Panc1 (cell line): ENCODE results near the gene STAB2. TPM values are rescaled to one million over a fixed set of nuclear protein-coding genes. Genes with fewer than 3 reads are reported as not detected.

ENCODE experiments used
- ATAC-seq: fragments of 200-7000 bp; cut with Tn5 transposase; 2 replicates; pipeline ENCODE4 v1.9.1; 2020; ENCODE audit warnings: mild to moderate bottlenecking, moderate library complexity
- BruUV-seq: library from RNA; stranded (reverse); fragments of 400-500 nt; replicated peaks from 2 replicates; lab custom pipeline; 2021; lab: Mats Ljungman, UMichigan
- CTCF ChIA-PET: fragments of 300-600 bp; sonication (Branson Sonifier 250); formaldehyde crosslinking; loops from one replicate; lab custom pipeline; 2022; ENCODE audit warnings: antibody characterized with exemption; lab: Charles Lee
- POLR2A ChIA-PET: fragments of 300-600 bp; sonication (Branson Sonifier 250); formaldehyde crosslinking; loops from one replicate; lab custom pipeline; 2022; ENCODE audit warnings: antibody characterized with exemption; lab: Charles Lee
- DNase-seq: peaks from one replicate; pipeline ENCODE4 v3.0.0-alpha.2; 2010; ENCODE audit warnings: low read depth, low spot score
- H3K27ac ChIP-seq: 2 replicates; pipeline ENCODE4 v1.5.1; 2011; ENCODE audit warnings: mild to moderate bottlenecking, low read length, inconsistent platforms
- H3K27me3 ChIP-seq: fragments of 200-500 bp; sonication (Bioruptor generic); 2 replicates; pipeline ENCODE4 v1.6.0; 2014; ENCODE audit warnings: low read length, inconsistent platforms; ENCODE audit not compliant: control insufficient read depth, insufficient read depth
- H3K36me3 ChIP-seq: fragments of 200-500 bp; sonication (Bioruptor generic); 2 replicates; pipeline ENCODE4 v1.5.1; 2014; ENCODE audit warnings: inconsistent platforms, mild to moderate bottlenecking, low read length, moderate library complexity; ENCODE audit not compliant: control insufficient read depth, insufficient read depth
- H3K4me1 ChIP-seq: 2 replicates; pipeline ENCODE4 v1.5.1; 2011; ENCODE audit warnings: inconsistent platforms, mild to moderate bottlenecking, low read length, moderate library complexity; ENCODE audit not compliant: control insufficient read depth, insufficient read depth
- H3K4me3 ChIP-seq, 2 experiments: 2 replicates each; pipeline ENCODE4 v1.5.1; 2011 to 2012; ENCODE audit warnings: low read depth in 2 of 2, low read length in 2 of 2, mild to moderate bottlenecking in 2 of 2, inconsistent platforms in 1 of 2, moderate library complexity in 1 of 2
- H3K9me3 ChIP-seq: fragments of 200-500 bp; sonication (Bioruptor generic); 2 replicates; pipeline ENCODE4 v1.5.1; 2014; ENCODE audit warnings: low read depth, mild to moderate bottlenecking, inconsistent platforms, low read length, moderate library complexity; ENCODE audit not compliant: control insufficient read depth, insufficient read depth
- CTCF ChIP-seq: fragments of 450-650 bp; IDR thresholded peaks from 2 replicates; pipeline ENCODE4 v1.5.1; 2017; ENCODE audit warnings: mild to moderate bottlenecking
- POLR2AphosphoS5 ChIP-seq: IDR thresholded peaks from 2 replicates; pipeline ENCODE4 v1.6.1; 2012; ENCODE audit warnings: mild to moderate bottlenecking, low read depth, low read length, moderate library complexity
- REST ChIP-seq, 2 experiments: IDR thresholded peaks; 2 replicates each; pipeline ENCODE4 v1.6.1; 2011 to 2012; ENCODE audit warnings: low read depth in 2 of 2, control low read depth in 1 of 2, low read length in 1 of 2, mild to moderate bottlenecking in 1 of 2, moderate library complexity in 1 of 2; ENCODE audit not compliant: insufficient read depth in 1 of 2
- SIN3A ChIP-seq: IDR thresholded peaks from 2 replicates; pipeline ENCODE4 v1.6.1; 2012; ENCODE audit warnings: low read depth, mild to moderate bottlenecking, low read length, moderate library complexity, borderline replicate concordance; ENCODE audit not compliant: insufficient read depth
- TCF7L2 ChIP-seq: IDR thresholded peaks from 2 replicates; pipeline ENCODE4 v1.6.1; 2011; ENCODE audit warnings: mild to moderate bottlenecking, low read depth, low read length, inconsistent platforms
- in situ Hi-C: cut with HindIII; loops from 2 replicates; pipeline ENCODE4 v1.10.0; 2016; ENCODE audit warnings: low sequenced_read_pairs, low pct_unique_long_range_greater_than_20kb
- intact Hi-C: fragments of 100-400 bp; cut with micrococcal nuclease; formaldehyde crosslinking; loops from one replicate; pipeline ENCODE4 v1.10.0; 2022; ENCODE audit not compliant: unreplicated experiment
- total RNA-seq: library from RNA; stranded (reverse); gene quantifications from one replicate; pipeline ENCODE4 v1.2.1, GENCODE V29; 2021; ENCODE audit not compliant: unreplicated experiment

STAB2 gene
- total RNA-seq, 1 experiment from 2014 or later = not detected

GRCh38 chr12:103798586-103798985 lies 211.5 kb downstream of the STAB2 start:
- no peak for DNase-seq
- Histone ChIP-seq H3K27ac (no peak overlapping the region), H3K27me3 (no peaks in the 10 kb centered on the region), H3K4me1 (peaks cover 4% of the 10 kb centered on the region; the same call in 1 of the 2 replicates), H3K9me3 (no peaks in the 10 kb centered on the region), H3K36me3 (peaks cover 5% of the 10 kb centered on the region), H3K4me3 (no peak overlapping the region)
- no peak for ATAC-seq
- TF ChIP-seq REST (IDR thresholded peaks at IDR 0.05; ENCODE audit: insufficient read depth in 1 of 2, low read depth in 2 of 2, low read length in 1 of 2) (no peak), SIN3A (no peak), TCF7L2 (no peak), CTCF (no peak), POLR2AphosphoS5 (no peak)
- ChIA-PET CTCF (no interaction called here), POLR2A (no interaction called here)
- BruUV-seq = no TSS peak
- intact Hi-C loops = no loop called here
- in situ Hi-C loops = no loop called here

GRCh38 chr12:103799504-103799856 lies 212.4 kb downstream of the STAB2 start:
- in situ Hi-C loops (no loop called here), intact Hi-C loops (no loop called here)
- no peak overlapping the region for H3K27ac ChIP-seq
- POLR2A ChIA-PET = no interaction called here
- CTCF ChIA-PET = no interaction called here
- TF ChIP-seq TCF7L2 = no peak
- TF ChIP-seq SIN3A = no peak
- TF ChIP-seq REST (IDR thresholded peaks at IDR 0.05; ENCODE audit: insufficient read depth in 1 of 2, low read depth in 2 of 2, low read length in 1 of 2) = no peak
- no peak for TF ChIP-seq POLR2AphosphoS5
- no peak for TF ChIP-seq CTCF
- peaks cover 9% of the 10 kb centered on the region for H3K4me1 ChIP-seq
- H3K9me3 ChIP-seq = no peaks in the 10 kb centered on the region
- BruUV-seq = no TSS peak
- no peak overlapping the region for H3K4me3 ChIP-seq
- peaks cover 5% of the 10 kb centered on the region for H3K36me3 ChIP-seq
- no peaks in the 10 kb centered on the region for H3K27me3 ChIP-seq
- ATAC-seq = no peak
- no peak for DNase-seq
